Activated naive CD8-positive, alpha-beta T cell treated with anti-CD3 and anti-CD28 coated beads, Interleukin-2, amount 50 U/mL, for 24 hours (primary cell): ENCODE measurements around the gene EIF4H.
A peak's percentile ranks its signal among the peaks of the same experiment; 100 is the strongest.
"Not testable (repeated sequence)": the region's sequence is repeated elsewhere in the genome, so short reads cannot be mapped to it uniquely, and the experiment has no call there.

Experiments
- ATAC-seq: fragments of 150-1000 bp; cut with Tn5 transposase; one replicate; pipeline ENCODE4 v1.10.0; 2021
- DNase-seq: peaks from one replicate; pipeline ENCODE4 v3.0.0; 2021
- H3K27ac Mint-ChIP-seq: one replicate; pipeline ENCODE4 v1.8.0; 2021; ENCODE audit warnings: mild to moderate bottlenecking, mixed read lengths
- H3K27me3 Mint-ChIP-seq: one replicate; pipeline ENCODE4 v1.8.0; 2021; ENCODE audit warnings: mixed read lengths
- H3K36me3 Mint-ChIP-seq: one replicate; pipeline ENCODE4 v1.8.0; 2021; ENCODE audit warnings: low read depth, mixed read lengths
- H3K4me1 Mint-ChIP-seq: one replicate; pipeline ENCODE4 v1.8.0; 2021; ENCODE audit warnings: mixed read lengths
- H3K4me3 Mint-ChIP-seq: one replicate; pipeline ENCODE4 v1.8.0; 2021; ENCODE audit warnings: mild to moderate bottlenecking, moderate library complexity, mixed read lengths
- H3K9me3 Mint-ChIP-seq: one replicate; pipeline ENCODE4 v1.8.0; 2021; ENCODE audit warnings: mixed read lengths

Gene EIF4H

GRCh38 chr7:74157605-74158004 lies 16.6 kb upstream of the EIF4H start:
- no peak overlapping the region for H3K4me3 Mint-ChIP-seq
- no peaks in the 10 kb centered on the region for H3K36me3 Mint-ChIP-seq
- ATAC-seq (no peak), DNase-seq (no peak)
- H3K4me1 Mint-ChIP-seq = no peaks in the 10 kb centered on the region
- H3K27ac Mint-ChIP-seq = no peak overlapping the region
- H3K27me3 Mint-ChIP-seq = no peaks in the 10 kb centered on the region
- H3K9me3 Mint-ChIP-seq = no peaks in the 10 kb centered on the region

- Mint-ChIP-seq H3K27ac (no peak overlapping the region), H3K27me3 (no peaks in the 10 kb centered on the region), H3K9me3 (no peaks in the 10 kb centered on the region), H3K4me1 (no peaks in the 10 kb centered on the region), H3K4me3 (no peak overlapping the region), H3K36me3 (no peaks in the 10 kb centered on the region)
- no peak for ATAC-seq
- DNase-seq = no peak
These were observed 9.1 kb upstream of the EIF4H start for GRCh38 chr7:74164985-74165456.

GRCh38 chr7:74165867-74166593 lies 8.1 kb upstream of the EIF4H start:
- DNase-seq (no peak), ATAC-seq (no peak)
- H3K4me3 Mint-ChIP-seq = no peak overlapping the region
- no peaks in the 10 kb centered on the region for H3K4me1 Mint-ChIP-seq
- H3K27ac Mint-ChIP-seq = no peak overlapping the region
- H3K9me3 Mint-ChIP-seq = no peaks in the 10 kb centered on the region
- no peaks in the 10 kb centered on the region for H3K27me3 Mint-ChIP-seq
- no peaks in the 10 kb centered on the region for H3K36me3 Mint-ChIP-seq

GRCh38 chr7:74167324-74167723 lies 6.8 kb upstream of the EIF4H start:
- not testable (repeated sequence) for H3K27me3 Mint-ChIP-seq, H3K9me3 Mint-ChIP-seq, DNase-seq, H3K4me3 Mint-ChIP-seq, H3K36me3 Mint-ChIP-seq, H3K4me1 Mint-ChIP-seq, H3K27ac Mint-ChIP-seq, ATAC-seq

- Mint-ChIP-seq H3K36me3 (peaks cover 22% of the 10 kb centered on the region), H3K4me1 (peaks cover 38% of the 10 kb centered on the region), H3K4me3 (peak overlapping the region; percentile 90), H3K27me3 (no peaks in the 10 kb centered on the region), H3K27ac (peak overlapping the region; percentile 91), H3K9me3 (no peaks in the 10 kb centered on the region)
- ATAC-seq (no peak), DNase-seq (no peak)
These were observed 1.1 kb upstream of the EIF4H start for GRCh38 chr7:74173074-74173473.

- peaks cover 42% of the 10 kb centered on the region for H3K4me1 Mint-ChIP-seq
- H3K4me3 Mint-ChIP-seq = peak overlapping the region; percentile 90
- ATAC-seq (peak; percentile 18), DNase-seq (no peak)
- H3K9me3 Mint-ChIP-seq = no peaks in the 10 kb centered on the region
- peaks cover 22% of the 10 kb centered on the region for H3K36me3 Mint-ChIP-seq
- H3K27ac Mint-ChIP-seq = peak overlapping the region; percentile 91
- no peaks in the 10 kb centered on the region for H3K27me3 Mint-ChIP-seq
These were observed 678 bp upstream of the EIF4H start for GRCh38 chr7:74173491-74173865.

- no peaks in the 10 kb centered on the region for H3K9me3 Mint-ChIP-seq
- peak; percentile 42 for DNase-seq
- H3K27me3 Mint-ChIP-seq = no peaks in the 10 kb centered on the region
- H3K4me3 Mint-ChIP-seq = peak overlapping the region; percentile 92
- peak overlapping the region; percentile 92 for H3K27ac Mint-ChIP-seq
- peaks cover 33% of the 10 kb centered on the region for H3K36me3 Mint-ChIP-seq
- ATAC-seq = peak; percentile 33
- peaks cover 53% of the 10 kb centered on the region for H3K4me1 Mint-ChIP-seq
These were observed 488 bp downstream of the EIF4H start for GRCh38 chr7:74174606-74175082.

- Mint-ChIP-seq H3K36me3 (peaks cover 37% of the 10 kb centered on the region), H3K4me1 (peaks cover 60% of the 10 kb centered on the region), H3K27ac (peak overlapping the region; percentile 92), H3K27me3 (no peaks in the 10 kb centered on the region), H3K9me3 (no peaks in the 10 kb centered on the region), H3K4me3 (peak overlapping the region; percentile 92)
- ATAC-seq = no peak
- DNase-seq = no peak
These were observed 1.2 kb downstream of the EIF4H start for GRCh38 chr7:74175340-74175739.

GRCh38 chr7:74176555-74176954 lies 2.4 kb downstream of the EIF4H start:
- DNase-seq (no peak), ATAC-seq (no peak)
- no peaks in the 10 kb centered on the region for H3K9me3 Mint-ChIP-seq
- peak overlapping the region; percentile 92 for H3K4me3 Mint-ChIP-seq
- peaks cover 45% of the 10 kb centered on the region for H3K36me3 Mint-ChIP-seq
- H3K27me3 Mint-ChIP-seq = no peaks in the 10 kb centered on the region
- H3K27ac Mint-ChIP-seq = peak overlapping the region; percentile 71
- peaks cover 71% of the 10 kb centered on the region for H3K4me1 Mint-ChIP-seq

GRCh38 chr7:74178632-74179031 lies 4.5 kb downstream of the EIF4H start:
- peak overlapping the region; percentile 72 for H3K27ac Mint-ChIP-seq
- ATAC-seq = peak; percentile 12
- H3K4me3 Mint-ChIP-seq = peak overlapping the region; percentile 71
- H3K27me3 Mint-ChIP-seq = no peaks in the 10 kb centered on the region
- peaks cover 51% of the 10 kb centered on the region for H3K36me3 Mint-ChIP-seq
- no peak for DNase-seq
- peaks cover 81% of the 10 kb centered on the region for H3K4me1 Mint-ChIP-seq
- H3K9me3 Mint-ChIP-seq = no peaks in the 10 kb centered on the region

- Mint-ChIP-seq H3K4me3 (no peak overlapping the region), H3K9me3 (no peaks in the 10 kb centered on the region), H3K27me3 (no peaks in the 10 kb centered on the region), H3K4me1 (peaks cover 95% of the 10 kb centered on the region), H3K27ac (peak overlapping the region; percentile 72), H3K36me3 (peaks cover 60% of the 10 kb centered on the region)
- ATAC-seq = no peak
- no peak for DNase-seq
These were observed 5.9 kb downstream of the EIF4H start for GRCh38 chr7:74179935-74180604.

- DNase-seq = no peak
- Mint-ChIP-seq H3K36me3 (peaks cover 57% of the 10 kb centered on the region), H3K27ac (peak overlapping the region; percentile 52), H3K4me1 (peaks cover 97% of the 10 kb centered on the region), H3K4me3 (no peak overlapping the region), H3K27me3 (no peaks in the 10 kb centered on the region), H3K9me3 (no peaks in the 10 kb centered on the region)
- ATAC-seq = no peak
These were observed 6.7 kb downstream of the EIF4H start for GRCh38 chr7:74180866-74181265.

- no peak overlapping the region for H3K27ac Mint-ChIP-seq
- no peaks in the 10 kb centered on the region for H3K9me3 Mint-ChIP-seq
- H3K36me3 Mint-ChIP-seq = peaks cover 55% of the 10 kb centered on the region
- peaks cover 93% of the 10 kb centered on the region for H3K4me1 Mint-ChIP-seq
- no peaks in the 10 kb centered on the region for H3K27me3 Mint-ChIP-seq
- ATAC-seq = no peak
- DNase-seq = no peak
- H3K4me3 Mint-ChIP-seq = no peak overlapping the region
These were observed 7.7 kb downstream of the EIF4H start for GRCh38 chr7:74181821-74182220.

GRCh38 chr7:74182453-74183090 lies 8.4 kb downstream of the EIF4H start:
- no peak overlapping the region for H3K4me3 Mint-ChIP-seq
- H3K27me3 Mint-ChIP-seq = no peaks in the 10 kb centered on the region
- peaks cover 89% of the 10 kb centered on the region for H3K4me1 Mint-ChIP-seq
- H3K27ac Mint-ChIP-seq = peak overlapping the region; percentile 35
- no peak for DNase-seq
- H3K9me3 Mint-ChIP-seq = no peaks in the 10 kb centered on the region
- peaks cover 55% of the 10 kb centered on the region for H3K36me3 Mint-ChIP-seq
- ATAC-seq = no peak

GRCh38 chr7:74183142-74183541 lies 9.0 kb downstream of the EIF4H start:
- peak overlapping the region; percentile 44 for H3K27ac Mint-ChIP-seq
- H3K9me3 Mint-ChIP-seq = no peaks in the 10 kb centered on the region
- ATAC-seq (no peak), DNase-seq (no peak)
- peaks cover 83% of the 10 kb centered on the region for H3K4me1 Mint-ChIP-seq
- H3K27me3 Mint-ChIP-seq = no peaks in the 10 kb centered on the region
- peaks cover 57% of the 10 kb centered on the region for H3K36me3 Mint-ChIP-seq
- H3K4me3 Mint-ChIP-seq = no peak overlapping the region
